Measurements from ENCODE around the gene ALX3. TPM values are rescaled to one million over a fixed set of nuclear protein-coding genes. Genes with fewer than 3 reads are reported as not detected.

The ALX3 gene
- total RNA-seq: not detected
- not detected for total RNA-seq (2013)

DNA sequence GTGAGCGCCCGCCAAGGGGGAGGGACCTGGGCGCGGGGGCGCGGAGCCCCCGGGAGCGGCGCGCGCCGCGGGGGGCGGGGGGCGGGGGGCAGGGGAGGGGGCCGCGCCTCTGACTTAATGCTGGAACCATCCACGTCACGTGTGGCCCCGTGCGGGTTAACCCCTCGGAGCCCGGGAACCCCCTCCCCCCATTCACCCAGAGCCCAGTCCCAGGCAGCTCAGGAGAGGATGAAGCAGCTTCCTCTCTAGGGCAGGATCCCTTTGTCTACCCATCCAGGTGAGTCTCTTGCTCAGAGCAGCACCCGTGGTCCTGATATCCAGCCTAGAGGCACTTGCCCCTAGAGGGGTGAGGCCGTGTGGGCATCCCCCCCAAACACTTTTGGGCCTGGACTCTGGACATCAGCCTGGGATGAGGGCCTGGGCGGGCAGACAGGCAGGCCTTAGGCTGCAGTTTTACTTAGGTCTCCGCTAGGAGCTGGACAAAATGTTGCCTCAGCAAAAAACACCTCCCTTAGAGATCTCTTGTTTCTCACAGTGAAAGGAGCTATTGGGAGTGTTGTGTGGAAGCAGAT, at the start of gene ALX3:
Gene ALX3, minus strand, starts transcription at position 2 of the 572 bp plus-strand sequence. CDS start 60 bp downstream, outside the sequence.
- TF ChIP-seq, protein P1, sequence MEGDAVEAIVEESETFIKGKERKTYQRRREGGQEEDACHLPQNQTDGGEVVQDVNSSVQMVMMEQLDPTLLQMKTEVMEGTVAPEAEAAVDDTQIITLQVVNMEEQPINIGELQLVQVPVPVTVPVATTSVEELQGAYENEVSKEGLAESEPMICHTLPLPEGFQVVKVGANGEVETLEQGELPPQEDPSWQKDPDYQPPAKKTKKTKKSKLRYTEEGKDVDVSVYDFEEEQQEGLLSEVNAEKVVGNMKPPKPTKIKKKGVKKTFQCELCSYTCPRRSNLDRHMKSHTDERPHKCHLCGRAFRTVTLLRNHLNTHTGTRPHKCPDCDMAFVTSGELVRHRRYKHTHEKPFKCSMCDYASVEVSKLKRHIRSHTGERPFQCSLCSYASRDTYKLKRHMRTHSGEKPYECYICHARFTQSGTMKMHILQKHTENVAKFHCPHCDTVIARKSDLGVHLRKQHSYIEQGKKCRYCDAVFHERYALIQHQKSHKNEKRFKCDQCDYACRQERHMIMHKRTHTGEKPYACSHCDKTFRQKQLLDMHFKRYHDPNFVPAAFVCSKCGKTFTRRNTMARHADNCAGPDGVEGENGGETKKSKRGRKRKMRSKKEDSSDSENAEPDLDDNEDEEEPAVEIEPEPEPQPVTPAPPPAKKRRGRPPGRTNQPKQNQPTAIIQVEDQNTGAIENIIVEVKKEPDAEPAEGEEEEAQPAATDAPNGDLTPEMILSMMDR (IDR thresholded peaks at IDR 0.05): no peak
- intact Hi-C loops (cut with micrococcal nuclease): no loop called here
- no peaks in the 10 kb centered on the region for H3K36me3 Mint-ChIP-seq
- no peak within 1 kb of the TSS for H3K4me3 Mint-ChIP-seq
- DNase-seq (no peak), ATAC-seq (no peak)
- Histone ChIP-seq H3K27ac (ENCODE audit: low read length) (no peak within 1 kb of the TSS), H3K4me3 (ENCODE audit: low read length) (no peak within 1 kb of the TSS), H3K9me3 (ENCODE audit: control insufficient read depth, insufficient read depth, low read length) (no peaks in the 10 kb centered on the region), H3K4me1 (ENCODE audit: control insufficient read depth, insufficient read depth, low read length) (peaks cover 21% of the 10 kb centered on the region), H3K36me3 (ENCODE audit: control insufficient read depth, insufficient read depth, low read length) (no peaks in the 10 kb centered on the region), H3K27me3 (ENCODE audit: control insufficient read depth, insufficient read depth, low read length) (peaks cover 39% of the 10 kb centered on the region)
- H3K27ac Mint-ChIP-seq: no peak within 1 kb of the TSS
- H3K9me3 Mint-ChIP-seq: no peaks in the 10 kb centered on the region
- peaks cover 44 to 78% of the 10 kb centered on the region in 2 donors for H3K27me3 Mint-ChIP-seq (ENCODE audit: low read depth in 2 of 2)
- H3K4me1 Mint-ChIP-seq: peaks cover 7 to 17% of the 10 kb centered on the region in 2 donors
- 14% methylated on average over 27 of the region's 27 CpGs for WGBS (ENCODE audit: insufficient coverage)

DNA sequence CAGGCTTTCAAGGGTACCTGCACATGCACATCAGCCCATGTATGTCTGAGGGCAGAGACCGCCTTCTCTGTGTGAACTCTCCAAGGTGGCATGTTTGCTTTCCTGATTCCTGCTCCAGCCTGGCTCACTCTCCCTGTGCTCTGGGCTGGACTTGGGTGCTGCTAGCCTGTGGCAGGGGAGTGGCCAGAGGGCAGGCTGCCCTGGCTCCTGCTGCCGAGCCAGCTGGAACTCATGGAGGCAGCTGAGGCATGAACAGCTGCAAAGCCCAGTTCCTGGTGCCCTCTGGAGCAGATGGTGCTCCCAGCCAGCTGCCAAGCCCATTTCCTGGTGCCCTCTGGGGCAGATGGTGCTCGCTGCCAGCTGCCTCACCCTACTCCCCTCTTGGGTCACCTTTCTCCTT, 49.4 kb upstream of the ALX3 start:
- 85% methylated on average over 3 of the region's 3 CpGs for WGBS (ENCODE audit: insufficient coverage)
- Mint-ChIP-seq H3K9me3 (peaks cover 2 to 6% of the 10 kb centered on the region in 2 donors), H3K27ac (peak overlapping the region; percentile 85), H3K4me3 (no peak overlapping the region), H3K36me3 (no peaks in the 10 kb centered on the region), H3K4me1 (peaks cover 10 to 12% of the 10 kb centered on the region in 2 donors), H3K27me3 (ENCODE audit: low read depth in 2 of 2) (peaks cover 20 to 24% of the 10 kb centered on the region in 2 donors)
- intact Hi-C loops (cut with micrococcal nuclease): no loop called here
- TF ChIP-seq, protein P1 (IDR thresholded peaks at IDR 0.05): no peak
- Histone ChIP-seq H3K4me3 (ENCODE audit: low read length) (no peak overlapping the region), H3K27me3 (ENCODE audit: control insufficient read depth, insufficient read depth, low read length) (no peaks in the 10 kb centered on the region), H3K4me1 (ENCODE audit: control insufficient read depth, insufficient read depth, low read length) (no peaks in the 10 kb centered on the region), H3K36me3 (ENCODE audit: control insufficient read depth, insufficient read depth, low read length) (no peaks in the 10 kb centered on the region), H3K27ac (ENCODE audit: low read length) (no peak overlapping the region), H3K9me3 (ENCODE audit: control insufficient read depth, insufficient read depth, low read length) (peaks cover 9% of the 10 kb centered on the region)
- ATAC-seq: no peak
- DNase-seq: no peak

DNA sequence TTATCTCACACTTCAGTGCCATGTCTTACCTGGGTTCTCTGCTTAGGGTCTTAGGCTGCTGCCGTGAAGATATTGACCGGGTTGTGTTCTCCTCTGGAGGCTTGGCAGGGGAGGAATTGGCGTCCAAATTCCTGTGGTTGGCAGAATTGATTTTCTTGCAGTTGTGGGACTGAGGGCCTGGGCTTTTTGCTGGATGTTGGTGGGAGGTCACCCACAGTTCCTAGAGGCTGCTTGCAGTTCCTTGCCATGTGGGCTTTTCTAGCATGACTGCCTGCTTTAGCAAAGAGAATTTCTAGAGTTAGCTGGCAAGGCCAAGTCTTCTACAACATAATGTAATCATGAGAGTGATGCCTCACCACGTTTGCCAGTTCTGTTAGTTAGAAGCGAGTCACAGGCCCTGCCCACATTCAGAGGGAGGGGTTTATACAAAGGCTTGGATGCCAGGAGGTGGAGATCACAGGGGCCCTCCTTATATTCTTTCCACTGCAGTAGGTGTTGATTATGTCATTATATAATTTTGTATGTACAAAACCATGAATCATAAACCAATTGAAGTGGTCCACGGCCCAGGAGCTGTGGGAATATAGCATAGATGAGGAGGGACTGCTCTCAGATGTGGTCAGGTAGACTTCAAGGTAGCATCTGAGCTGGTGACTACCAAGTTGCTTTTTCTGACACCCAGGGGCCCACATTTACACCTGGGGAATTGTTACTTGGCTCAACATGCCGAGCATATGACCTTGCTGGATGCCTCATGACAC, 48.3 kb upstream of the ALX3 start:
- Histone ChIP-seq H3K36me3 (ENCODE audit: control insufficient read depth, insufficient read depth, low read length) (no peaks in the 10 kb centered on the region), H3K9me3 (ENCODE audit: control insufficient read depth, insufficient read depth, low read length) (peaks cover 9% of the 10 kb centered on the region), H3K27ac (ENCODE audit: low read length) (no peak overlapping the region), H3K4me1 (ENCODE audit: control insufficient read depth, insufficient read depth, low read length) (no peaks in the 10 kb centered on the region), H3K4me3 (ENCODE audit: low read length) (no peak overlapping the region), H3K27me3 (ENCODE audit: control insufficient read depth, insufficient read depth, low read length) (no peaks in the 10 kb centered on the region)
- no peak for ATAC-seq
- no peaks in the 10 kb centered on the region for H3K36me3 Mint-ChIP-seq
- H3K27me3 Mint-ChIP-seq (ENCODE audit: low read depth in 2 of 2): peaks cover 13 to 26% of the 10 kb centered on the region in 2 donors
- H3K27ac Mint-ChIP-seq: no peak overlapping the region
- no peak overlapping the region for H3K4me3 Mint-ChIP-seq
- whole genome bisulfite sequencing (ENCODE audit: insufficient coverage): 76% methylated on average over 7 of the region's 7 CpGs
- peaks cover 2 to 6% of the 10 kb centered on the region in 2 donors for H3K9me3 Mint-ChIP-seq
- peaks cover 10 to 12% of the 10 kb centered on the region in 2 donors for H3K4me1 Mint-ChIP-seq
- TF ChIP-seq, protein P1 (IDR thresholded peaks at IDR 0.05): no peak
- no peak for DNase-seq
- intact Hi-C loops (cut with micrococcal nuclease): no loop called here

Data from natural killer cell (primary cell).